Endothelial cell of umbilical vein (primary cell): ENCODE measurements around the gene MCEMP1.

Experiments
- CTCF ChIP-seq, 2 donors: IDR thresholded peaks; 1 replicate in 1 of 2; 2 replicates in 1 of 2; pipeline ENCODE4 v1.5.1; 2011; ENCODE audit warnings: low read length in 2 of 2, mild to moderate bottlenecking in 2 of 2, moderate library complexity in 2 of 2, control low read depth in 1 of 2, inconsistent platforms in 1 of 2, low read depth in 1 of 2; ENCODE audit not compliant: insufficient read depth in 1 of 2; ENCODE audit errors: extremely low read depth in 1 of 2
- EZH2 ChIP-seq: IDR thresholded peaks from 2 replicates; pipeline ENCODE4 v1.6.1; 2012; ENCODE audit warnings: borderline replicate concordance, low read depth, mild to moderate bottlenecking, moderate library complexity, low read length, inconsistent platforms; ENCODE audit not compliant: severe bottlenecking
- MAX ChIP-seq: IDR thresholded peaks from 2 replicates; pipeline ENCODE4 v1.6.1; 2011; ENCODE audit not compliant: insufficient read depth, insufficient read length
- POLR2A ChIP-seq: IDR thresholded peaks from 2 replicates; pipeline ENCODE4 v1.6.1; 2012; ENCODE audit warnings: low read depth, mild to moderate bottlenecking, control low read depth, low read length
- POLR2AphosphoS5 ChIP-seq: IDR thresholded peaks from 2 replicates; pipeline ENCODE4 v1.6.1; 2012; ENCODE audit warnings: low read depth, mild to moderate bottlenecking, control low read depth, low read length, moderate library complexity; ENCODE audit not compliant: insufficient read depth

- TF ChIP-seq CTCF (IDR thresholded peaks at IDR 0.05; ENCODE audit: extremely low read depth in 1 of 2, insufficient read depth in 1 of 2, low read depth in 1 of 2, low read length in 2 of 2), result no peak
- no peak for TF ChIP-seq POLR2A
- TF ChIP-seq POLR2AphosphoS5, result no peak
- no peak for TF ChIP-seq EZH2
- TF ChIP-seq MAX, result no peak
Measured at GRCh38 chr19:7701049-7701653, 24.3 kb downstream of the MCEMP1 start.
